IMR-90 (cell line): Measurements from ENCODE around the gene C3. TPM values are rescaled to one million over a fixed set of nuclear protein-coding genes. Genes with fewer than 3 reads are reported as not detected.
"Not testable (repeated sequence)": the region's sequence is repeated elsewhere in the genome, so short reads cannot be mapped to it uniquely, and the experiment has no call there.

Source experiments
- ATAC-seq: fragments of 200-7000 bp; cut with Tn5 transposase; 2 replicates; pipeline ENCODE4 v1.9.1; 2020; ENCODE audit warnings: low read depth, mild to moderate bottlenecking, moderate library complexity
- BruUV-seq: library from RNA; stranded (reverse); fragments of 400-500 nt; replicated peaks from 2 replicates; lab custom pipeline; 2021; lab: Mats Ljungman, UMichigan
- CTCF ChIA-PET: fragments of 300-600 bp; formaldehyde crosslinking; extraction: SDS; loops from one replicate; lab custom pipeline; 2021; ENCODE audit warnings: antibody characterized with exemption; lab: Yijun Ruan, JAX
- POLR2A ChIA-PET: fragments of 300-600 bp; sonication (Branson Sonifier 250); formaldehyde crosslinking; loops from one replicate; lab custom pipeline; 2022; ENCODE audit warnings: antibody characterized with exemption; ENCODE audit not compliant: unreplicated experiment; lab: Charles Lee
- DNase-seq: peaks from one replicate; pipeline ENCODE4 v3.0.0; 2013
- H2AFZ ChIP-seq: replicated peaks from 2 replicates; pipeline ENCODE3; 2013; ENCODE audit warnings: low read length, mild to moderate bottlenecking; ENCODE audit not compliant: poor library complexity
- H2AK5ac ChIP-seq: 2 replicates; pipeline ENCODE4 v1.6.1; 2013; ENCODE audit warnings: low read depth, low read length, inconsistent platforms
- H2AK9ac ChIP-seq: replicated peaks from 2 replicates; pipeline ENCODE3; 2013; ENCODE audit warnings: mild to moderate bottlenecking, low read depth, low read length, moderate library complexity; ENCODE audit not compliant: poor library complexity
- H2BK120ac ChIP-seq: 2 replicates; pipeline ENCODE4 v1.6.1; 2013; ENCODE audit warnings: low read depth, low read length, inconsistent platforms
- H2BK15ac ChIP-seq: 3 replicates; pipeline ENCODE4 v1.6.1; 2013; ENCODE audit warnings: low read depth, low read length, inconsistent platforms
- H2BK20ac ChIP-seq: 2 replicates; pipeline ENCODE4 v1.6.1; 2013; ENCODE audit warnings: low read depth, mild to moderate bottlenecking, inconsistent platforms, low read length, moderate library complexity
- H2BK5ac ChIP-seq: 2 replicates; pipeline ENCODE4 v1.6.1; 2013; ENCODE audit warnings: mild to moderate bottlenecking, low read depth, low read length, inconsistent platforms; ENCODE audit not compliant: poor library complexity, severe bottlenecking
- H3K14ac ChIP-seq: replicated peaks from 2 replicates; pipeline ENCODE4 v1.6.1; 2013; ENCODE audit warnings: low read depth, low read length, inconsistent platforms
- H3K18ac ChIP-seq: 2 replicates; pipeline ENCODE4 v1.6.1; 2013; ENCODE audit warnings: low read depth, low read length, control low read depth
- H3K23ac ChIP-seq: 2 replicates; pipeline ENCODE4 v1.6.1; 2013; ENCODE audit warnings: low read depth, low read length, inconsistent platforms
- H3K27ac ChIP-seq: 2 replicates; pipeline ENCODE4 v1.5.1; 2013; ENCODE audit warnings: mild to moderate bottlenecking, control low read depth, low read length; ENCODE audit not compliant: insufficient read depth
- H3K27me3 ChIP-seq: 2 replicates; pipeline ENCODE4 v1.6.1; 2013; ENCODE audit warnings: low read length; ENCODE audit not compliant: control insufficient read depth, insufficient read depth
- H3K36me3 ChIP-seq: 2 replicates; pipeline ENCODE4 v1.6.1; 2013; ENCODE audit warnings: low read length, mixed read lengths; ENCODE audit not compliant: control insufficient read depth, insufficient read depth
- H3K4ac ChIP-seq: 2 replicates; pipeline ENCODE4 v1.6.1; 2013; ENCODE audit warnings: low read depth, low read length, inconsistent platforms
- H3K4me1 ChIP-seq: 2 replicates; pipeline ENCODE4 v1.6.1; 2013; ENCODE audit warnings: low read length, mixed read lengths; ENCODE audit not compliant: control insufficient read depth, insufficient read depth
- H3K4me2 ChIP-seq: 2 replicates; pipeline ENCODE4 v1.6.1; 2013; ENCODE audit warnings: low read depth, mild to moderate bottlenecking, control low read depth, low read length, moderate library complexity
- H3K4me3 ChIP-seq: 2 replicates; pipeline ENCODE4 v1.5.1; 2013; ENCODE audit warnings: low read depth, mild to moderate bottlenecking, control low read depth, low read length, moderate library complexity; ENCODE audit not compliant: insufficient read depth
- H3K56ac ChIP-seq: 2 replicates; pipeline ENCODE4 v1.6.1; 2013; ENCODE audit warnings: low read length, inconsistent platforms; ENCODE audit not compliant: insufficient read depth; ENCODE audit errors: extremely low read depth
- H3K79me1 ChIP-seq, 2 experiments: 2 replicates each; pipeline ENCODE4 v1.6.1; 2013; ENCODE audit warnings: low read length in 2 of 2, inconsistent platforms in 1 of 2, low read depth in 1 of 2
- H3K9ac ChIP-seq: 2 replicates; pipeline ENCODE4 v1.6.1; 2013; ENCODE audit warnings: low read depth, low read length, control low read depth
- H3K9me1 ChIP-seq: 2 replicates; pipeline ENCODE4 v1.6.1; 2013; ENCODE audit warnings: low read length, inconsistent platforms; ENCODE audit not compliant: insufficient read depth
- H3K9me3 ChIP-seq: 2 replicates; pipeline ENCODE4 v1.6.1; 2013; ENCODE audit warnings: low read length; ENCODE audit not compliant: control insufficient read depth, insufficient read depth
- H4K20me1 ChIP-seq: 2 replicates; pipeline ENCODE4 v1.6.1; 2013; ENCODE audit warnings: low read length, inconsistent platforms; ENCODE audit not compliant: insufficient read depth
- H4K5ac ChIP-seq: 2 replicates; pipeline ENCODE4 v1.6.1; 2013; ENCODE audit warnings: mild to moderate bottlenecking, low read depth, low read length, control low read depth
- H4K8ac ChIP-seq, 2 experiments: 2 replicates each; pipeline ENCODE4 v1.6.1; 2013; ENCODE audit warnings: low read depth in 2 of 2, low read length in 2 of 2, control low read depth in 1 of 2, inconsistent platforms in 1 of 2
- H4K91ac ChIP-seq: 2 replicates; pipeline ENCODE4 v1.6.1; 2013; ENCODE audit warnings: low read depth, low read length, inconsistent platforms; ENCODE audit not compliant: insufficient read depth
- WGBS, 2 experiments: methylation state at CpG; one replicate each; pipeline versions ENCODE4 v1.1.5 to v1.1.7; 2013; ENCODE audit warnings: missing lambda C conversion rate in 2 of 2; ENCODE audit not compliant: insufficient read length in 1 of 2; ENCODE audit errors: extremely low coverage in 2 of 2; 5-methylcytosine and 5-hydroxymethylcytosine counted together
- dilution Hi-C: fragments of 300-500 bp; cut with HindIII; formaldehyde crosslinking; loops from one replicate; pipeline ENCODE4 v1.14.3; 2018; ENCODE audit warnings: low sequenced_read_pairs; ENCODE audit not compliant: unreplicated experiment
- in situ Hi-C: fragments of 300-500 bp; cut with MboI; formaldehyde crosslinking; loops from 3 replicates; pipeline ENCODE4 v1.14.3; 2019; ENCODE audit warnings: low sequenced_read_pairs, inconsistent platforms, mixed read lengths
- intact Hi-C: fragments of 100-400 bp; cut with micrococcal nuclease; formaldehyde crosslinking; loops from 2 replicates; pipeline ENCODE4 v1.10.0; 2022
- polyA plus RNA-seq, 3 experiments: library from polyadenylated mRNA; depleted of rRNA; stranded (reverse); fragments of >200 nt; gene quantifications; 2 replicates each; pipeline ENCODE4 v1.2.3, GENCODE V29; 2012; ENCODE audit warnings: low replicate concordance in 1 of 3
- total RNA-seq: library from RNA; depleted of rRNA; stranded (reverse); fragments of >200 nt; gene quantifications from 2 replicates; pipeline ENCODE4 v1.2.3, GENCODE V29; 2012

The C3 gene
- total and polyA plus RNA-seq, 2 of the 4 experiments (the other 2 are of a cell fraction): 0.36 TPM; not detected in 1

DNA sequence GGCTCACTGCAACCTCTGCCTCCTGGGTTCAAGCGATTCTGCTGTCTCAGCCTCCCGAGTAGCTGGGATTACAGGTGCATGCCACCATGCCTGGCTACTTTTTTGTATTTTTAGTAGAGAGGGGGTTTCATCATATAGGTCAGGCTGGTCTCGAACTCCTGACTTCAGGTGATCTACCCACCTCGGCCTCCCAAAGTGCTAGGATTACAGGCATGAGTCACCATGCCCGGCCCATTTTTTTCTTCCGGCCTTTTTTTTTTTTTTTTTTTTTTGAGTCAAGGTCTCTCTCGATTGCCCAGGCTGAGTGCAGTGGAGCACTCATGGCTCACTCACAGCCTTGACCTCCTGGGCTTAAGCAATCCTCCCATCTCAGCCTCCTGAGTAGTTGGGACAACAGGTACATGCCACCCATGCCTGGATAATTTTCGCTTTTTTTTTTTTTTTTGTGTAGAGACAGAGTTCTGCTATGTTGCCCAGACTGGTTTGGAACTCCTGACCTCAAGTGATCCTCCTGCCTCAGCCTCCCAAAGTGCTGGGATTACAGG lies 41.9 kb upstream of the C3 start:
- H2BK20ac ChIP-seq, H3K14ac ChIP-seq, H3K36me3 ChIP-seq, H3K23ac ChIP-seq, ATAC-seq, H4K8ac ChIP-seq, H3K27ac ChIP-seq, H4K20me1 ChIP-seq, H3K4ac ChIP-seq, H3K18ac ChIP-seq, DNase-seq, H3K9me3 ChIP-seq, H3K4me2 ChIP-seq, H2AK9ac ChIP-seq, H2BK15ac ChIP-seq, H2BK120ac ChIP-seq, H3K79me1 ChIP-seq, dilution Hi-C loops, H3K4me1 ChIP-seq, POLR2A ChIA-PET, H4K91ac ChIP-seq, CTCF ChIA-PET, BruUV-seq, H3K9me1 ChIP-seq, H2AFZ ChIP-seq, H3K56ac ChIP-seq, H3K9ac ChIP-seq, in situ Hi-C loops, H3K27me3 ChIP-seq, H4K5ac ChIP-seq, intact Hi-C loops, H3K4me3 ChIP-seq, H2AK5ac ChIP-seq, H2BK5ac ChIP-seq: not testable (repeated sequence)
- WGBS, 2 experiments: no CpG with 5 or more reads among the region's 8 CpGs
